ENCODE results near the gene ORC6.

GRCh38 chr16:46650254-46650623 lies 39.2 kb upstream of the ORC6 start:
- TF ChIP-seq CTCF (IDR thresholded peaks at IDR 0.05) (no peak), MAX (CRISPR knock-in tag; IDR thresholded peaks at IDR 0.05) (no peak), NR2C2 (CRISPR knock-in tag; IDR thresholded peaks at IDR 0.05) (no peak), CREM (CRISPR knock-in tag; IDR thresholded peaks at IDR 0.05) (no peak), ZNF416 (CRISPR knock-in tag; IDR thresholded peaks at IDR 0.05) (no peak), ESRRA (CRISPR knock-in tag; IDR thresholded peaks at IDR 0.05; ENCODE audit: borderline replicate concordance) (no peak), ATF2 (CRISPR knock-in tag; IDR thresholded peaks at IDR 0.05; ENCODE audit: borderline replicate concordance, low read depth) (no peak), USF2 (CRISPR knock-in tag; IDR thresholded peaks at IDR 0.05) (no peak), OVOL2 (CRISPR knock-in tag; IDR thresholded peaks at IDR 0.05; ENCODE audit: borderline replicate concordance) (no peak), ELF4 (CRISPR knock-in tag; IDR thresholded peaks at IDR 0.05; ENCODE audit: low read depth) (no peak), MXD4 (CRISPR knock-in tag; IDR thresholded peaks at IDR 0.05; ENCODE audit: borderline replicate concordance) (no peak), PRDM15 (CRISPR knock-in tag; IDR thresholded peaks at IDR 0.05) (no peak), FOXK1 (CRISPR knock-in tag; IDR thresholded peaks at IDR 0.05) (no peak)
